ENCODE results near the gene NLRP3. TPM values are rescaled to one million over a fixed set of nuclear protein-coding genes. Genes with fewer than 3 reads are reported as not detected.

Gene NLRP3
- total and polyA plus RNA-seq, 2 donors (not counting 1 experiment from before 2014, with no cell fraction given) = 1.4 to 1.7 TPM

- Histone ChIP-seq H4K20me1 (ENCODE audit: control insufficient read depth, insufficient read depth, low read length, poor library complexity, severe bottlenecking) (no peaks in the 10 kb centered on the region), H2AFZ (ENCODE audit: insufficient read depth, low read depth, low read length, poor library complexity, severe bottlenecking) (no peak overlapping the region), H3K9ac (ENCODE audit: low read length) (no peak overlapping the region), H3K79me2 (ENCODE audit: control insufficient read depth, insufficient read depth, low read length) (no peaks in the 10 kb centered on the region), H3K9me3 (ENCODE audit: control extremely low read depth in 1 of 3, control insufficient read depth in 2 of 3, insufficient read depth in 1 of 3, low read length in 2 of 3) (no peaks in the 10 kb centered on the region), H3K36me3 (replicated peaks in 1 of 2; ENCODE audit: control extremely low read depth in 1 of 2, control insufficient read depth in 1 of 2, extremely low read depth in 1 of 2, insufficient read depth in 2 of 2, low read length in 1 of 2) (no peaks in the 10 kb centered on the region), H3K27ac (ENCODE audit: low read length in 2 of 2) (no peak overlapping the region), H3K4me3 (ENCODE audit: control extremely low read depth in 1 of 5, extremely low read depth in 1 of 5, insufficient read depth in 1 of 5, low read depth in 2 of 5, low read length in 4 of 5) (no peak overlapping the region), H3K4me1 (ENCODE audit: control insufficient read depth in 2 of 2, insufficient read depth in 2 of 2, low read length in 2 of 2) (no peaks in the 10 kb centered on the region), H3K4me2 (replicated peaks; ENCODE audit: low read depth, low read length, poor library complexity, severe bottlenecking) (no peak overlapping the region), H3K27me3 (replicated peaks in 1 of 4; ENCODE audit: control extremely low read depth in 1 of 4, control insufficient read depth in 3 of 4, insufficient read depth in 4 of 4, low read length in 3 of 4) (peaks cover 0 to 5% (median 0%) of the 10 kb centered on the region in 4 experiments)
- Mint-ChIP-seq H3K9me3 (ENCODE audit: insufficient read depth) (no peaks in the 10 kb centered on the region), H3K4me3 (no peak overlapping the region), H3K27me3 (peaks cover 8% of the 10 kb centered on the region), H3K4me1 (no peaks in the 10 kb centered on the region), H3K27ac (no peak overlapping the region)
- ATAC-seq (ENCODE audit: low read depth) (peak; percentile 80), DNase-seq (peak; percentile 66)
- TF ChIP-seq CTCF (IDR thresholded peaks at IDR 0.05) (peak; percentile 82), EZH2 (IDR thresholded peaks at IDR 0.05; ENCODE audit: borderline replicate concordance, insufficient read depth, low read depth, low read length, poor library complexity, severe bottlenecking) (no peak)
- POLR2A ChIA-PET = no interaction called here
- CTCF ChIA-PET = interaction anchor here (0.6 to 10.4 kb wide), 25 partner anchors 8 to 746 kb away, joined by 3 to 238 read pairs (median 5); partner anchors contain the start of gene NLRP3
- intact Hi-C loops (cut with micrococcal nuclease) = loop anchor here (1.0 to 10.0 kb wide), 3 partner anchors 97 to 582 kb away; no protein-coding TSS in a partner anchor
Measured at GRCh38 chr1:247487057-247487456, 71.1 kb downstream of the NLRP3 start.

- ChIA-PET POLR2A (no interaction called here), CTCF (interaction anchor here (9.0 to 10.4 kb wide), 2 partner anchors 102 to 117 kb away, joined by 235 to 238 read pairs; no protein-coding TSS in a partner anchor)
- Histone ChIP-seq H2AFZ (ENCODE audit: insufficient read depth, low read depth, low read length, poor library complexity, severe bottlenecking) (no peak overlapping the region), H3K4me3 (ENCODE audit: control extremely low read depth in 1 of 5, extremely low read depth in 1 of 5, insufficient read depth in 1 of 5, low read depth in 2 of 5, low read length in 4 of 5) (no peak overlapping the region), H4K20me1 (ENCODE audit: control insufficient read depth, insufficient read depth, low read length, poor library complexity, severe bottlenecking) (no peaks in the 10 kb centered on the region), H3K27ac (ENCODE audit: low read length in 2 of 2) (no peak overlapping the region), H3K4me1 (ENCODE audit: control insufficient read depth in 2 of 2, insufficient read depth in 2 of 2, low read length in 2 of 2) (no peaks in the 10 kb centered on the region), H3K9me3 (ENCODE audit: control extremely low read depth in 1 of 3, control insufficient read depth in 2 of 3, insufficient read depth in 1 of 3, low read length in 2 of 3) (no peaks in the 10 kb centered on the region), H3K27me3 (replicated peaks in 1 of 4; ENCODE audit: control extremely low read depth in 1 of 4, control insufficient read depth in 3 of 4, insufficient read depth in 4 of 4, low read length in 3 of 4) (peaks cover 0 to 5% (median 0%) of the 10 kb centered on the region in 4 experiments), H3K4me2 (replicated peaks; ENCODE audit: low read depth, low read length, poor library complexity, severe bottlenecking) (no peak overlapping the region), H3K9ac (ENCODE audit: low read length) (no peak overlapping the region), H3K79me2 (ENCODE audit: control insufficient read depth, insufficient read depth, low read length) (no peaks in the 10 kb centered on the region), H3K36me3 (replicated peaks in 1 of 2; ENCODE audit: control extremely low read depth in 1 of 2, control insufficient read depth in 1 of 2, extremely low read depth in 1 of 2, insufficient read depth in 2 of 2, low read length in 1 of 2) (no peaks in the 10 kb centered on the region)
- intact Hi-C loops (cut with micrococcal nuclease) = no loop called here
- Mint-ChIP-seq H3K4me1 (no peaks in the 10 kb centered on the region), H3K27ac (no peak overlapping the region), H3K4me3 (no peak overlapping the region), H3K9me3 (ENCODE audit: insufficient read depth) (no peaks in the 10 kb centered on the region), H3K27me3 (peaks cover 23% of the 10 kb centered on the region)
- no peak for ATAC-seq (ENCODE audit: low read depth)
- TF ChIP-seq EZH2 (IDR thresholded peaks at IDR 0.05; ENCODE audit: borderline replicate concordance, insufficient read depth, low read depth, low read length, poor library complexity, severe bottlenecking) = no peak
- TF ChIP-seq CTCF (IDR thresholded peaks at IDR 0.05) = no peak
- WGBS (ENCODE audit: insufficient coverage) = 74% methylated on average over 12 of the region's 12 CpGs
- no peak for DNase-seq
Measured at GRCh38 chr1:247491328-247491727, 75.4 kb downstream of the NLRP3 start.
